ENCODE measurements around the gene PHC3.

- TF ChIP-seq CTCF (IDR thresholded peaks at IDR 0.05; ENCODE audit: poor library complexity) (no peak), EZH2phosphoT487 (IDR thresholded peaks at IDR 0.05; ENCODE audit: low read depth, severe bottlenecking, unreplicated experiment) (no peak)
Measured at GRCh38 chr3:170163956-170164645, 17.4 kb downstream of the PHC3 start.

Measured in hepatocyte (in vitro differentiated cells).